Rectal smooth muscle tissue (tissue), 1 donor: ENCODE measurements around the gene CNTN5.

Experiments
- H3K27ac ChIP-seq: one replicate; pipeline ENCODE4 v1.7.0; 2013; ENCODE audit warnings: low read depth, low read length, inconsistent platforms
- H3K27me3 ChIP-seq: one replicate; pipeline ENCODE4 v1.7.0; 2013; ENCODE audit warnings: low read length; ENCODE audit not compliant: control insufficient read depth, insufficient read depth
- H3K36me3 ChIP-seq: one replicate; pipeline ENCODE4 v1.7.0; 2013; ENCODE audit warnings: low read length; ENCODE audit not compliant: control insufficient read depth, insufficient read depth
- H3K4me1 ChIP-seq: one replicate; pipeline ENCODE4 v1.7.0; 2013; ENCODE audit warnings: low read length; ENCODE audit not compliant: control insufficient read depth, insufficient read depth
- H3K4me3 ChIP-seq: one replicate; pipeline ENCODE4 v1.7.0; 2013; ENCODE audit warnings: low read length
- H3K9ac ChIP-seq: one replicate; pipeline ENCODE4 v1.7.0; 2013; ENCODE audit warnings: low read length

Gene CNTN5

GRCh38 chr11:99370549-99371216 is 349.9 kb downstream of the CNTN5 start:
- Histone ChIP-seq H3K9ac (no peak overlapping the region), H3K4me3 (no peak overlapping the region), H3K36me3 (no peaks in the 10 kb centered on the region), H3K27me3 (no peaks in the 10 kb centered on the region), H3K27ac (no peak overlapping the region), H3K4me1 (no peaks in the 10 kb centered on the region)

GRCh38 chr11:99371257-99371656 is 350.5 kb downstream of the CNTN5 start:
- Histone ChIP-seq H3K27ac (no peak overlapping the region), H3K27me3 (no peaks in the 10 kb centered on the region), H3K4me1 (no peaks in the 10 kb centered on the region), H3K4me3 (no peak overlapping the region), H3K9ac (no peak overlapping the region), H3K36me3 (no peaks in the 10 kb centered on the region)

GRCh38 chr11:99376463-99376862 is 355.7 kb downstream of the CNTN5 start:
- Histone ChIP-seq H3K27ac (no peak overlapping the region), H3K9ac (no peak overlapping the region), H3K36me3 (no peaks in the 10 kb centered on the region), H3K4me3 (no peak overlapping the region), H3K4me1 (no peaks in the 10 kb centered on the region), H3K27me3 (no peaks in the 10 kb centered on the region)

- no peak overlapping the region for H3K27ac ChIP-seq
These were observed 363.0 kb downstream of the CNTN5 start for GRCh38 chr11:99383648-99384245.

DNA sequence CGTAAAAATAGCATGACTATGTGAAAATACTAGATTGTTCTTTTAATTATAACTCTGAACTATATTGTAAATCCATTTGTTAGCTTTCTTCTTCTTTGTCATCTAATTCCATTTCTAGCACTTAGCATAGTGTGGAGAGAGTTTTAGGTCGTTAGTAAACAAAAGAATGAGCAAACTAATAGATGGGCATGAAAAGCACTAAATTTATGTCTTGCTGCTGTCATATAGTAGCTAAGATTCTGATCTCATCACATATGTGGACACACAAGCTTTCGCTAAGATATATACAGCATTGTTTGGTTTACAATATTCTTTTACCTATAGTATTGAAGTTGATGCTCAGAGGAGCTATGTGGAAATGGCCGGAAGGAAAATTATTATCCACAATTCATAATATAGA is 370.5 kb downstream of the CNTN5 start:
- no peak overlapping the region for H3K4me3 ChIP-seq
- H3K36me3 ChIP-seq: no peaks in the 10 kb centered on the region
- no peak overlapping the region for H3K9ac ChIP-seq
- H3K4me1 ChIP-seq: no peaks in the 10 kb centered on the region
- H3K27me3 ChIP-seq: no peaks in the 10 kb centered on the region
- no peak overlapping the region for H3K27ac ChIP-seq

More at GRCh38 chr11:99383648-99384245, 363.0 kb downstream of the CNTN5 start:
- no peaks in the 10 kb centered on the region for H3K27me3 ChIP-seq
- no peak overlapping the region for H3K4me3 ChIP-seq
- no peak overlapping the region for H3K9ac ChIP-seq
- H3K36me3 ChIP-seq: no peaks in the 10 kb centered on the region
- H3K4me1 ChIP-seq: no peaks in the 10 kb centered on the region

GRCh38 chr11:99406345-99406744 is 385.6 kb downstream of the CNTN5 start:
- Histone ChIP-seq H3K27me3 (no peaks in the 10 kb centered on the region), H3K27ac (no peak overlapping the region), H3K9ac (no peak overlapping the region), H3K4me1 (no peaks in the 10 kb centered on the region), H3K4me3 (no peak overlapping the region), H3K36me3 (no peaks in the 10 kb centered on the region)

DNA sequence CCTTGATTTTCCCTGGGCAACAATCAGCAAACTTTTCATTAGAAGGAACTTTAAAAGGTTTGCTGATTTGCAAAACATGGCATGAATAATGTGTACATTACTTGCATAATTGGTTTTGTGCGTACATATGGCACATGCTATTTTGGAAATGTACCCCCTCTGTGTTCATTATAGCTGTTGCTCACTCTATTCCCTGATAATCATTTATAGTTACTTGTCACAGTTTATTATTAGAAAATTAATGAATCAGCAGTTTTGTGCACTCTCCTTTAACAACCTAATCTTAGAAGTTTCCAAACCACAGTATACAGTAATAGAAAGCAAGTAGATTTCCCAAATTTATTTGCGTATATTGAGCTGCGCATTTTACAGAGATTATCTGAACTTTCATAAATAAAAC is 389.9 kb downstream of the CNTN5 start:
- Histone ChIP-seq H3K27ac (no peak overlapping the region), H3K4me1 (no peaks in the 10 kb centered on the region)

DNA sequence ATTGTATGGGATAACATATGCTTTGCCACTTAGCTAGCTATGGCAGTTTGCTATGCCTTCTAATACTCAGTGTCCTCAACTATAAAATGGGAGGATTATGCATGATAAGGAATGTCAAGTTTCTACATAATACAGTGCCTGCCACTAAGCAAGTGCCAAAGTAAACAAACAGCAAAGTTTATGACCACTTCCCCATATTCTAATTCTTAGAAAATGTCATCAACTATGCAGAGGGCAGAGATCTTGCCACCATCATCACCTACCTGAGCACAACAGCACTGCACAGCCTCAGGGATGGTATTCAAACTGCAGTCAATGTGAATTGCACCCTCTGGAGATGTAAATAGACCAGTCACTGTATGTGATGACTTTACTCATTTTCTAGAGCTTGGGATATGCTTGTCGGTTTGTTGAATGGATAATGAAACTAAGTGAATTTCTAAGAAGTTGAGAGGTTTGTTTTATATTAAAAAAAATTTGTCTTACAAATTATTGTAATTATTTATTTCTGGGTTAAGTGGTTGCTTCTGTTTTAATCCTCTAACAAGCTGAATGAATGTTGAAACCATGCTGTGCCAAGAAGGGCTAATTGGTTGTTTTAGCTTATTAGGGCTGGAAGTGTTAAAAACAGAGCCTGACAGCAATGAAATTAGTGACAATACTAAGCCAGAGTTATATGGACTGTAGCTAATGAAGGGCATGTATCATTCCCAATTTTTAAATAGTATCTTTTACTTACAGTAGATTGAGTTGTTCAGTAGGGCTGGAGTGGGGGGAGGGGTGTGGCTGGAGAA is 398.4 kb downstream of the CNTN5 start:
- Histone ChIP-seq H3K27ac (no peak overlapping the region), H3K4me1 (no peaks in the 10 kb centered on the region)

More for the DNA sequence above, 389.9 kb downstream of the CNTN5 start:
- Histone ChIP-seq H3K4me3 (no peak overlapping the region), H3K9ac (no peak overlapping the region), H3K36me3 (no peaks in the 10 kb centered on the region), H3K27me3 (no peaks in the 10 kb centered on the region)

GRCh38 chr11:99419991-99420390 is 399.2 kb downstream of the CNTN5 start:
- Histone ChIP-seq H3K36me3 (no peaks in the 10 kb centered on the region), H3K27me3 (no peaks in the 10 kb centered on the region), H3K4me1 (no peaks in the 10 kb centered on the region), H3K9ac (no peak overlapping the region), H3K27ac (no peak overlapping the region), H3K4me3 (no peak overlapping the region)

More for the DNA sequence above, 398.4 kb downstream of the CNTN5 start:
- Histone ChIP-seq H3K9ac (no peak overlapping the region), H3K4me3 (no peak overlapping the region), H3K27me3 (no peaks in the 10 kb centered on the region), H3K36me3 (no peaks in the 10 kb centered on the region)

GRCh38 chr11:99422581-99423427 is 402.1 kb downstream of the CNTN5 start:
- Histone ChIP-seq H3K4me1 (no peaks in the 10 kb centered on the region), H3K4me3 (no peak overlapping the region), H3K27me3 (no peaks in the 10 kb centered on the region), H3K36me3 (no peaks in the 10 kb centered on the region), H3K9ac (no peak overlapping the region), H3K27ac (no peak overlapping the region)

DNA sequence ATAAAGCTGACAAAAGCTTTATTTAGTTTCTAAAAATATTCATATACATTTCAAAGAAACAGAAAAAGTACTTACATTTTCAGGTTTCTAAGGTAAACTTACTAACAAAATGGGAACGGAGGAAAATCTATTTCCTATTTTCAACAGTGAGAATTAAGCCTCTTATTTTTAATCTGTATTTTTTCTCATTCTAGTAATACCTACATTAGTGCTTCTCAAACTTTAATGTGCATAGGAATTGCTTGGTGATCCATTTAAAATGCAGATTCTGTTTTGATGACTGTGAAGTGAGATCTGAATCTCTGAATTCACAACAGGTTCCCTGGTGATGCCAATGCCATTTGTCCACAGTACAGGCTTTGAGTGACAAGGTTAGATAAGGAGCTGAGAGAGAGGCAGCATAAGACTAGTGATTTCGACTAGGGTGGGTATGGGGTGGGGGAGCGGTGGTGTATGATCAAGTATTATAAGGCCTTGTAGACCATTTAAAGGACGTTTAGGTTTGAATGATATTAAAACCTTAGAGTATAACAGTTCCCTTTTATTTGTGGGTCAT is 402.8 kb downstream of the CNTN5 start:
- Histone ChIP-seq H3K9ac (no peak overlapping the region), H3K4me3 (no peak overlapping the region), H3K27ac (no peak overlapping the region), H3K27me3 (no peaks in the 10 kb centered on the region), H3K36me3 (no peaks in the 10 kb centered on the region), H3K4me1 (no peaks in the 10 kb centered on the region)
